HCT116 (cell line): ENCODE data around the gene RCVRN. TPM values are rescaled to one million over a fixed set of nuclear protein-coding genes. Genes with fewer than 3 reads are reported as not detected.

Experiments
- ATAC-seq: fragments of 200-7000 bp; cut with Tn5 transposase; 2 replicates; pipeline ENCODE4 v1.9.1; 2020; ENCODE audit warnings: mild to moderate bottlenecking, moderate library complexity
- BruUV-seq: library from RNA; stranded (reverse); fragments of 400-500 nt; replicated peaks from 2 replicates; lab custom pipeline; 2021; lab: Mats Ljungman, UMichigan
- CTCF ChIA-PET: fragments of 300-600 bp; sonication (Branson Sonifier 250); formaldehyde crosslinking; loops from one replicate; lab custom pipeline; 2021; ENCODE audit warnings: antibody characterized with exemption; lab: Charles Lee
- POLR2A ChIA-PET: fragments of 300-600, 350-600 bp; sonication (Branson Sonifier 250); formaldehyde crosslinking; loops from one replicate; lab custom pipeline; 2021; ENCODE audit warnings: antibody characterized with exemption; lab: Charles Lee
- RAD21 ChIA-PET, 2 experiments: fragments of 300-600 bp; sonication (Branson Sonifier 250); formaldehyde crosslinking; loops; one replicate each; lab custom pipeline; 2023; ENCODE audit warnings: low total read pairs in 2 of 2; ENCODE audit not compliant: uncharacterized antibody in 2 of 2, unreplicated experiment in 2 of 2, low non-redundant PET in 1 of 2; lab: Charles Lee
- DNase-seq: peaks from one replicate; pipeline ENCODE4 v3.0.0-alpha.2; 2010; ENCODE audit warnings: low read depth, low spot score
- H2AFZ ChIP-seq: fragments of 200-600 bp; shearing (Covaris generic), sonication (generic); 2 replicates; pipeline ENCODE4 v1.6.1; 2017; ENCODE audit warnings: low read depth, mixed run types, mixed read lengths, antibody characterized with exemption, low read length; ENCODE audit not compliant: poor library complexity, severe bottlenecking
- H3K27ac ChIP-seq: 2 replicates; pipeline ENCODE4 v1.5.1; 2012; ENCODE audit warnings: low read depth, low read length
- H3K27me3 ChIP-seq: fragments of 200-600 bp; sonication (generic); 2 replicates; pipeline ENCODE4 v1.6.1; 2016; ENCODE audit warnings: mixed run types, low read length, mixed read lengths; ENCODE audit not compliant: insufficient read depth
- H3K36me3 ChIP-seq, 2 experiments: fragments of 200-500 bp in 1 of 2; fragments of 200-600 bp in 1 of 2; sonication (Bioruptor generic) in 1 of 2; sonication (generic) in 1 of 2; 2 replicates each; pipeline versions ENCODE4 v1.5.1 to v1.6.1; 2014 to 2016; ENCODE audit warnings: low read length in 2 of 2, inconsistent platforms in 1 of 2, mixed read lengths in 1 of 2, mixed run types in 1 of 2; ENCODE audit not compliant: insufficient read depth in 2 of 2, control insufficient read depth in 1 of 2
- H3K4me1 ChIP-seq, 2 experiments: fragments of 200-600 bp in 1 of 2; sonication (generic) in 1 of 2; 2 replicates each; pipeline versions ENCODE4 v1.5.1 to v1.6.1; 2012 to 2017; ENCODE audit warnings: low read length in 2 of 2, inconsistent platforms in 1 of 2, mild to moderate bottlenecking in 1 of 2, mixed read lengths in 1 of 2, mixed run types in 1 of 2, moderate library complexity in 1 of 2; ENCODE audit not compliant: insufficient read depth in 2 of 2, control insufficient read depth in 1 of 2
- H3K4me2 ChIP-seq: fragments of 200-600 bp; sonication (generic); 2 replicates; pipeline ENCODE4 v1.6.1; 2017; ENCODE audit warnings: mixed run types, low read length, mixed read lengths
- H3K4me3 ChIP-seq, 2 experiments: fragments of 200-600 bp in 1 of 2; sonication (generic) in 1 of 2; replicated peaks in 1 of 2; 2 replicates each; pipeline ENCODE4 v1.5.1; 2011 to 2016; ENCODE audit warnings: low read length in 2 of 2, control low read depth in 1 of 2, low read depth in 1 of 2, mild to moderate bottlenecking in 1 of 2, mixed read lengths in 1 of 2, mixed run types in 1 of 2
- H3K79me2 ChIP-seq: fragments of 200-600 bp; sonication (generic); 2 replicates; pipeline ENCODE4 v1.6.1; 2017; ENCODE audit warnings: mild to moderate bottlenecking, mixed run types, low read length, moderate library complexity, mixed read lengths; ENCODE audit not compliant: insufficient read depth
- H3K9ac ChIP-seq: fragments of 200-600 bp; sonication (generic); 2 replicates; pipeline ENCODE4 v1.6.1; 2016; ENCODE audit warnings: low read length, mixed read lengths
- H3K9me2 ChIP-seq: fragments of 200-600 bp; sonication (generic), shearing (Covaris generic); 2 replicates; pipeline ENCODE4 v1.6.1; 2017; ENCODE audit warnings: mixed run types, mild to moderate bottlenecking, moderate library complexity; ENCODE audit not compliant: insufficient read depth
- H3K9me3 ChIP-seq, 2 experiments: fragments of 200-500 bp in 1 of 2; fragments of 200-600 bp in 1 of 2; sonication (Bioruptor generic) in 1 of 2; sonication (generic) in 1 of 2; 2 replicates each; pipeline ENCODE4 v1.6.1; 2014 to 2017; ENCODE audit warnings: low read length in 2 of 2, mixed read lengths in 2 of 2, inconsistent platforms in 1 of 2, low read depth in 1 of 2, mild to moderate bottlenecking in 1 of 2, mixed run types in 1 of 2, moderate library complexity in 1 of 2; ENCODE audit not compliant: control insufficient read depth in 1 of 2, insufficient read depth in 1 of 2
- H4K20me1 ChIP-seq: fragments of 200-600 bp; sonication (generic), shearing (Covaris generic); 2 replicates; pipeline ENCODE4 v1.6.1; 2017; ENCODE audit warnings: mixed run types, mild to moderate bottlenecking, moderate library complexity; ENCODE audit not compliant: insufficient read depth
- CBX3 ChIP-seq: IDR thresholded peaks from 2 replicates; pipeline ENCODE4 v1.6.1; 2012; ENCODE audit warnings: low read depth
- CEBPB ChIP-seq: IDR thresholded peaks from 2 replicates; pipeline ENCODE4 v1.6.1; 2012; ENCODE audit warnings: low read depth
- EGR1 ChIP-seq: IDR thresholded peaks from 2 replicates; pipeline ENCODE4 v1.6.1; 2012; ENCODE audit warnings: low read depth
- ELF1 ChIP-seq: IDR thresholded peaks from 2 replicates; pipeline ENCODE4 v1.6.1; 2012; ENCODE audit warnings: low read depth, borderline replicate concordance
- EZH2 ChIP-seq: fragments of 200-600 bp; sonication (generic); IDR thresholded peaks from 2 replicates; pipeline ENCODE4 v1.6.1; 2017; ENCODE audit warnings: antibody characterized with exemption, mixed run types
- EZH2phosphoT487 ChIP-seq: fragments of 200-600 bp; IDR thresholded peaks from 2 replicates; pipeline ENCODE4 v1.6.1; 2018; ENCODE audit warnings: antibody characterized with exemption, borderline replicate concordance
- FOSL1 ChIP-seq: IDR thresholded peaks from 2 replicates; pipeline ENCODE4 v1.6.1; 2012; ENCODE audit warnings: low read depth
- JUND ChIP-seq: IDR thresholded peaks from 2 replicates; pipeline ENCODE4 v1.6.1; 2012
- POLR2A ChIP-seq: IDR thresholded peaks from 2 replicates; pipeline ENCODE4 v1.7.0; 2011; ENCODE audit warnings: borderline replicate concordance; ENCODE audit not compliant: insufficient read depth, insufficient read length; ENCODE audit errors: extremely low read depth
- POLR2AphosphoS5 ChIP-seq: IDR thresholded peaks from 2 replicates; pipeline ENCODE4 v1.6.1; 2011; ENCODE audit warnings: mild to moderate bottlenecking, low read depth, low read length, moderate library complexity
- SIN3A ChIP-seq: IDR thresholded peaks from 2 replicates; pipeline ENCODE4 v1.6.1; 2012; ENCODE audit warnings: low read depth
- SP1 ChIP-seq: IDR thresholded peaks from 2 replicates; pipeline ENCODE4 v1.6.1; 2012; ENCODE audit warnings: low read depth
- SRF ChIP-seq: IDR thresholded peaks from 2 replicates; pipeline ENCODE4 v1.6.1; 2012; ENCODE audit warnings: low read depth
- TCF7L2 ChIP-seq: IDR thresholded peaks from 2 replicates; pipeline ENCODE4 v1.7.0; 2011; ENCODE audit warnings: borderline replicate concordance, inconsistent platforms; ENCODE audit not compliant: insufficient read depth, insufficient read length; ENCODE audit errors: extremely low read depth
- YY1 ChIP-seq: IDR thresholded peaks from 2 replicates; pipeline ENCODE4 v1.6.1; 2011; ENCODE audit warnings: low read length, low read depth, moderate library complexity, mild to moderate bottlenecking; ENCODE audit not compliant: insufficient replicate concordance; ENCODE audit errors: extremely low read depth
- ZBTB33 ChIP-seq: IDR thresholded peaks from 2 replicates; pipeline ENCODE4 v1.6.1; 2011; ENCODE audit warnings: mild to moderate bottlenecking, low read length, moderate library complexity; ENCODE audit not compliant: insufficient replicate concordance; ENCODE audit errors: extremely low read depth
- ZFX ChIP-seq: fragments of 450-650 bp; IDR thresholded peaks from 2 replicates; pipeline ENCODE4 v1.6.1; 2017
- ZNF274 ChIP-seq: fragments of 200-500 bp; sonication (Bioruptor generic); IDR thresholded peaks from 2 replicates; pipeline ENCODE4 v1.6.1; 2014; ENCODE audit warnings: mild to moderate bottlenecking, low read depth, low read length, inconsistent platforms
- intact Hi-C: fragments of 100-400 bp; cut with micrococcal nuclease; formaldehyde crosslinking; loops from 2 replicates; pipeline ENCODE4 v1.10.0; 2022
- total RNA-seq: library from RNA; stranded (reverse); gene quantifications from one replicate; pipeline ENCODE4 v1.2.1, GENCODE V29; 2021; ENCODE audit not compliant: unreplicated experiment
- TF ChIP-seq, protein P1 (sequence below): IDR thresholded peaks from 2 replicates; pipeline ENCODE4 v1.6.1; 2012

Gene RCVRN
- total RNA-seq, 1 experiment from 2014 or later, result not detected

GRCh38 chr17:9937241-9937761 lies 32.2 kb upstream of the RCVRN start:
- Histone ChIP-seq H2AFZ (no peak overlapping the region), H3K9me2 (no peaks in the 10 kb centered on the region), H3K36me3 (no peaks in the 10 kb centered on the region), H3K79me2 (no peaks in the 10 kb centered on the region)
- intact Hi-C loops, result no loop called here
- ATAC-seq, result no peak
- TF ChIP-seq ZFX (no peak), SIN3A (no peak), SRF (no peak)
- TF ChIP-seq, all 23 proteins: peak for 0
- Histone ChIP-seq H4K20me1 (no peaks in the 10 kb centered on the region), H3K27me3 (no peaks in the 10 kb centered on the region), H3K4me3 (no peak overlapping the region), H3K4me2 (no peak overlapping the region), H3K27ac (no peak overlapping the region), H3K9me3 (no peaks in the 10 kb centered on the region), H3K4me1 (no peaks in the 10 kb centered on the region), H3K9ac (no peak overlapping the region)
- ChIA-PET POLR2A (no interaction called here), RAD21 (no interaction called here), CTCF (no interaction called here)
- BruUV-seq, result no TSS peak
- DNase-seq, result no peak

GRCh38 chr17:9936095-9936494 lies 31.0 kb upstream of the RCVRN start:
- Histone ChIP-seq H3K36me3 (no peaks in the 10 kb centered on the region), H3K9me2 (no peaks in the 10 kb centered on the region), H3K9ac (no peak overlapping the region), H3K4me1 (no peaks in the 10 kb centered on the region), H3K79me2 (no peaks in the 10 kb centered on the region), H3K4me2 (no peak overlapping the region), H2AFZ (no peak overlapping the region), H3K27ac (no peak overlapping the region), H4K20me1 (no peaks in the 10 kb centered on the region), H3K9me3 (no peaks in the 10 kb centered on the region), H3K27me3 (peaks cover 6% of the 10 kb centered on the region; the same call in 1 of the 2 replicates), H3K4me3 (no peak overlapping the region)
- intact Hi-C loops, result no loop called here
- no peak for ATAC-seq
- ChIA-PET RAD21 (no interaction called here), POLR2A (no interaction called here), CTCF (no interaction called here)
- DNase-seq, result no peak
- BruUV-seq, result no TSS peak
- TF ChIP-seq TCF7L2, result no peak
- TF ChIP-seq CEBPB, result no peak
- TF ChIP-seq POLR2AphosphoS5, result no peak
- TF ChIP-seq SRF, result no peak
- TF ChIP-seq EZH2phosphoT487, result no peak
- TF ChIP-seq SIN3A, result no peak
- no peak for TF ChIP-seq CBX3
- TF ChIP-seq SP1, result no peak
- TF ChIP-seq ZFX, result no peak
- TF ChIP-seq, protein P1, sequence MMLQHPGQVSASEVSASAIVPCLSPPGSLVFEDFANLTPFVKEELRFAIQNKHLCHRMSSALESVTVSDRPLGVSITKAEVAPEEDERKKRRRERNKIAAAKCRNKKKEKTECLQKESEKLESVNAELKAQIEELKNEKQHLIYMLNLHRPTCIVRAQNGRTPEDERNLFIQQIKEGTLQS, result no peak
- no peak for TF ChIP-seq FOSL1
- no peak for TF ChIP-seq ZNF274
- TF ChIP-seq ELF1, result no peak
- TF ChIP-seq POLR2A, result no peak
- TF ChIP-seq EZH2, result no peak
- no peak for TF ChIP-seq ZBTB33
- no peak for TF ChIP-seq YY1
- no peak for TF ChIP-seq JUND
- no peak for TF ChIP-seq EGR1
